Thyroid gland (tissue), 4 donors: Measurements from ENCODE around the gene PHF21A.

Source experiments
- CTCF ChIP-seq, 6 experiments: fragments of 200-600 bp in 3 of 6; fragments of 450-650 bp in 3 of 6; sonication (generic) in 3 of 6; IDR thresholded peaks; one replicate each; pipeline ENCODE4 v1.5.1; 2016 to 2019; ENCODE audit warnings: antibody characterized with exemption in 6 of 6, mild to moderate bottlenecking in 2 of 6, inconsistent platforms in 1 of 6, moderate library complexity in 1 of 6
- POLR2A ChIP-seq, 2 donors: fragments of 450-650 bp; IDR thresholded peaks; one replicate each; pipeline ENCODE4 v1.6.1; 2017; ENCODE audit warnings: antibody characterized with exemption in 2 of 2, mild to moderate bottlenecking in 2 of 2, moderate library complexity in 1 of 2

GRCh38 chr11:46045811-46046210 lies 75.4 kb downstream of the PHF21A start:
- TF ChIP-seq CTCF (IDR thresholded peaks at IDR 0.05) (no peak), POLR2A (IDR thresholded peaks at IDR 0.05) (no peak)
